ENCODE measurements around the gene NCAPD2.

The NCAPD2 gene

GRCh38 chr12:6534945-6535696 is 41.2 kb downstream of the NCAPD2 start (continued):
- no peak for TF ChIP-seq ZNF654 (tag by site-specific recombination; IDR thresholded peaks at IDR 0.05; ENCODE audit: low read depth)
- no peak for TF ChIP-seq ZNF362 (tag by site-specific recombination; IDR thresholded peaks at IDR 0.05)
- TF ChIP-seq ZNF426 (tag by site-specific recombination; IDR thresholded peaks at IDR 0.05), result no peak
- TF ChIP-seq ZNF449 (tag by site-specific recombination; IDR thresholded peaks at IDR 0.05), result no peak
- peak; percentile 26; the same call in 1 of the 2 replicates for TF ChIP-seq BCL11A (tag by site-specific recombination; IDR thresholded peaks at IDR 0.05; ENCODE audit: low read depth)
- no peak for TF ChIP-seq ZNF155 (tag by site-specific recombination; IDR thresholded peaks at IDR 0.05)
- TF ChIP-seq ZNF660 (tag by site-specific recombination; IDR thresholded peaks at IDR 0.05), result peak; percentile 81; the same call in 1 of the 2 replicates
- TF ChIP-seq ZNF239 (tag by site-specific recombination; IDR thresholded peaks at IDR 0.05), result no peak
- no peak for TF ChIP-seq ZFP3 (tag by site-specific recombination; IDR thresholded peaks at IDR 0.05; ENCODE audit: low read depth)
- peak; percentile 34; the same call in 1 of the 2 replicates for TF ChIP-seq ZSCAN4 (tag by site-specific recombination; IDR thresholded peaks at IDR 0.05)
- no peak for TF ChIP-seq ZNF530 (tag by site-specific recombination; IDR thresholded peaks at IDR 0.05; ENCODE audit: low read depth)
- TF ChIP-seq ZNF132 (tag by site-specific recombination; IDR thresholded peaks at IDR 0.05; ENCODE audit: borderline replicate concordance), result no peak
- no peak for TF ChIP-seq ATF2 (tag by site-specific recombination; IDR thresholded peaks at IDR 0.05; ENCODE audit: low read depth)
- TF ChIP-seq GLI4 (tag by site-specific recombination; IDR thresholded peaks at IDR 0.05), result no peak
- TF ChIP-seq ZNF280C (tag by site-specific recombination; IDR thresholded peaks at IDR 0.05), result no peak
- peak; percentile 56 for TF ChIP-seq KLF9 (tag by site-specific recombination; IDR thresholded peaks at IDR 0.05; ENCODE audit: low read depth)
- no peak for TF ChIP-seq ZNF354C (tag by site-specific recombination; IDR thresholded peaks at IDR 0.05; ENCODE audit: borderline replicate concordance, low read depth)
- no peak for TF ChIP-seq ZNF747 (tag by site-specific recombination; IDR thresholded peaks at IDR 0.05)
- no peak for TF ChIP-seq ZNF670 (tag by site-specific recombination; IDR thresholded peaks at IDR 0.05; ENCODE audit: low read depth)
- TF ChIP-seq ZBTB44 (tag by site-specific recombination; IDR thresholded peaks at IDR 0.05), result peak; percentile 87
- TF ChIP-seq TSHZ1 (tag by site-specific recombination; IDR thresholded peaks at IDR 0.05; ENCODE audit: borderline replicate concordance), result no peak; the same call in 1 of the 2 replicates
- no peak for TF ChIP-seq TRIM28 (IDR thresholded peaks at IDR 0.05; ENCODE audit: borderline replicate concordance, low read length)
- TF ChIP-seq ZBTB48 (tag by site-specific recombination; IDR thresholded peaks at IDR 0.05), result peak; percentile 80
- TF ChIP-seq ZBTB6 (tag by site-specific recombination; IDR thresholded peaks at IDR 0.05), result 0 out of 2 replicates have a peak, but pooled peaks have one; percentile 37
